OCI-LY7 (cell line): ENCODE measurements around the gene ASXL1.

Experiments
- CTCF ChIP-seq: fragments of 200-600 bp; sonication (generic); conservative IDR thresholded peaks from 2 replicates; pipeline ENCODE4 v1.5.1; 2014; ENCODE audit warnings: mild to moderate bottlenecking, antibody characterized with exemption, low read length, moderate library complexity, mixed read lengths
- EZH2phosphoT487 ChIP-seq: fragments of 200-600 bp; sonication (generic); IDR thresholded peaks from 2 replicates; pipeline ENCODE4 v1.6.1; 2018; ENCODE audit warnings: low read depth, borderline replicate concordance, mild to moderate bottlenecking, mixed run types, antibody characterized with exemption, low read length, moderate library complexity, mixed read lengths

- TF ChIP-seq CTCF (no peak), EZH2phosphoT487 (no peak)
Observed at GRCh38 chr20:32418376-32418775, 60.2 kb downstream of the ASXL1 start.
